Neural progenitor cell (in vitro differentiated cells): Measurements from ENCODE around the gene IQGAP1. TPM values are rescaled to one million over a fixed set of nuclear protein-coding genes. Genes with fewer than 3 reads are reported as not detected.

Experiments used
- DNase-seq: peaks from one replicate; pipeline ENCODE4 v3.0.0-alpha.2; 2016; ENCODE audit warnings: low spot score
- H2AFZ ChIP-seq: fragments of 200-600 bp; sonication (generic); replicated peaks from 2 replicates; pipeline ENCODE4 v1.6.1; 2016; ENCODE audit warnings: antibody characterized with exemption
- H3F3A ChIP-seq: fragments of 200-600 bp; sonication (generic); 2 replicates; pipeline ENCODE4 v1.6.1; 2016; ENCODE audit warnings: antibody characterized with exemption, low read depth
- H3K27ac ChIP-seq: fragments of 200-600 bp; sonication (generic); 2 replicates; pipeline ENCODE4 v1.5.1; 2016; ENCODE audit warnings: mild to moderate bottlenecking
- H3K27me3 ChIP-seq: fragments of 200-600 bp; sonication (generic); 2 replicates; pipeline ENCODE4 v1.6.1; 2016; ENCODE audit warnings: mild to moderate bottlenecking, moderate library complexity
- H3K36me3 ChIP-seq: fragments of 200-600 bp; sonication (generic); 2 replicates; pipeline ENCODE4 v1.5.1; 2016
- H3K4me1 ChIP-seq: fragments of 200-600 bp; sonication (generic); 2 replicates; pipeline ENCODE4 v1.6.1; 2016; ENCODE audit warnings: mixed run types
- H3K4me2 ChIP-seq: fragments of 200-600 bp; sonication (generic); 2 replicates; pipeline ENCODE4 v1.6.1; 2016
- H3K4me3 ChIP-seq: fragments of 200-600 bp; sonication (generic); 2 replicates; pipeline ENCODE4 v1.5.1; 2016
- H3K79me2 ChIP-seq: fragments of 200-600 bp; sonication (generic); 2 replicates; pipeline ENCODE4 v1.6.1; 2016; ENCODE audit warnings: low read depth
- H3K9ac ChIP-seq: fragments of 200-600 bp; sonication (generic); 2 replicates; pipeline ENCODE4 v1.6.1; 2016
- H3K9me3 ChIP-seq: fragments of 200-600 bp; sonication (generic); 2 replicates; pipeline ENCODE4 v1.5.1; 2016; ENCODE audit warnings: low read depth
- H4K20me1 ChIP-seq: fragments of 200-600 bp; sonication (generic); 2 replicates; pipeline ENCODE4 v1.6.1; 2016; ENCODE audit warnings: low read depth
- H3K27ac Mint-ChIP-seq: 3 replicates; pipeline ENCODE4 v1.8.0; 2021; ENCODE audit warnings: mixed read lengths
- H3K27me3 Mint-ChIP-seq: 2 replicates; pipeline ENCODE4 v1.8.0; 2022; ENCODE audit warnings: low read depth, mild to moderate bottlenecking, inconsistent platforms, moderate library complexity, mixed read lengths; ENCODE audit not compliant: insufficient read depth
- H3K36me3 Mint-ChIP-seq: 3 replicates; pipeline ENCODE4 v1.8.0; 2021; ENCODE audit warnings: mixed read lengths
- H3K4me1 Mint-ChIP-seq: 3 replicates; pipeline ENCODE4 v1.8.0; 2021; ENCODE audit warnings: mixed read lengths
- H3K4me3 Mint-ChIP-seq: 3 replicates; pipeline ENCODE4 v1.8.0; 2021; ENCODE audit warnings: mild to moderate bottlenecking, moderate library complexity, mixed read lengths
- H3K9me3 Mint-ChIP-seq: 3 replicates; pipeline ENCODE4 v1.8.0; 2020; ENCODE audit warnings: mixed read lengths
- EZH2 ChIP-seq: fragments of 200-600 bp; sonication (generic); IDR thresholded peaks from 2 replicates; pipeline ENCODE4 v1.6.1; 2017; ENCODE audit warnings: antibody characterized with exemption, mild to moderate bottlenecking, moderate library complexity
- EZH2phosphoT487 ChIP-seq: fragments of 200-600 bp; sonication (generic); IDR thresholded peaks from 2 replicates; pipeline ENCODE4 v1.6.1; 2017; ENCODE audit warnings: antibody characterized with exemption
- total RNA-seq: library from RNA; depleted of rRNA; stranded (reverse); fragments of >200 nt; gene quantifications from 2 replicates; pipeline ENCODE4 v1.2.3, GENCODE V29; 2015; ENCODE audit warnings: low replicate concordance
- TF ChIP-seq, protein P1 (sequence below): fragments of 200-600 bp; sonication (generic); IDR thresholded peaks from 2 replicates; pipeline ENCODE4 v1.5.1; 2017; ENCODE audit warnings: antibody characterized with exemption, mild to moderate bottlenecking

Gene IQGAP1
- total RNA-seq, 1 donor from 2014 or later, result 44.8 TPM

DNA sequence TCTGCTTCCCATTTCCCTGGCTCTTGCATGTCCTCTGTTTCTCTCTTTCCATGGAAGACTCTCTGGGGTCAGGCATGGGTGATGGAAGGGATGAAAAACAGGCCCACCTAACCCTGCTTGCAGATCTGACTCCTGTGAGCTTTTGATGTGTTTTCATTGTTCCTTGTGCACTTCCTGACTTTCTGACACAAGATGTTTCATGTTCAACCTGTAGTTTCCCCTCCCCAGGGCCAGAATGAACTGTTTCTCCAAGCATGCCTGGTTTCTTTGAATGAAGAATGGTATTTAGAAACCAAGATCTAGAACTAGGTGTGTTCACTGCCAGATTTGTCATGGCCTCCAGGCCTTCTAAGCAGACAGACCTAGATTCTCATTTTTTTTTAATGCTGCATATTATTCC, 105.6 kb downstream of the IQGAP1 start:
- Histone ChIP-seq H3K4me2 (no peak overlapping the region), H4K20me1 (no peaks in the 10 kb centered on the region), H3K4me1 (no peaks in the 10 kb centered on the region), H3K27ac (no peak overlapping the region), H3F3A (no peaks in the 10 kb centered on the region), H3K79me2 (no peaks in the 10 kb centered on the region), H3K36me3 (no peaks in the 10 kb centered on the region), H3K9me3 (no peaks in the 10 kb centered on the region), H3K27me3 (no peaks in the 10 kb centered on the region), H3K9ac (no peak overlapping the region), H3K4me3 (no peak overlapping the region), H2AFZ (no peak overlapping the region)
- H3K36me3 Mint-ChIP-seq, result peaks cover 28% of the 10 kb centered on the region
- no peaks in the 10 kb centered on the region for H3K9me3 Mint-ChIP-seq
- H3K4me1 Mint-ChIP-seq, result no peaks in the 10 kb centered on the region
- no peaks in the 10 kb centered on the region for H3K27me3 Mint-ChIP-seq
- no peak overlapping the region for H3K27ac Mint-ChIP-seq
- no peak for TF ChIP-seq EZH2
- no peak for TF ChIP-seq EZH2phosphoT487
- TF ChIP-seq, protein P1, sequence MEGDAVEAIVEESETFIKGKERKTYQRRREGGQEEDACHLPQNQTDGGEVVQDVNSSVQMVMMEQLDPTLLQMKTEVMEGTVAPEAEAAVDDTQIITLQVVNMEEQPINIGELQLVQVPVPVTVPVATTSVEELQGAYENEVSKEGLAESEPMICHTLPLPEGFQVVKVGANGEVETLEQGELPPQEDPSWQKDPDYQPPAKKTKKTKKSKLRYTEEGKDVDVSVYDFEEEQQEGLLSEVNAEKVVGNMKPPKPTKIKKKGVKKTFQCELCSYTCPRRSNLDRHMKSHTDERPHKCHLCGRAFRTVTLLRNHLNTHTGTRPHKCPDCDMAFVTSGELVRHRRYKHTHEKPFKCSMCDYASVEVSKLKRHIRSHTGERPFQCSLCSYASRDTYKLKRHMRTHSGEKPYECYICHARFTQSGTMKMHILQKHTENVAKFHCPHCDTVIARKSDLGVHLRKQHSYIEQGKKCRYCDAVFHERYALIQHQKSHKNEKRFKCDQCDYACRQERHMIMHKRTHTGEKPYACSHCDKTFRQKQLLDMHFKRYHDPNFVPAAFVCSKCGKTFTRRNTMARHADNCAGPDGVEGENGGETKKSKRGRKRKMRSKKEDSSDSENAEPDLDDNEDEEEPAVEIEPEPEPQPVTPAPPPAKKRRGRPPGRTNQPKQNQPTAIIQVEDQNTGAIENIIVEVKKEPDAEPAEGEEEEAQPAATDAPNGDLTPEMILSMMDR, result no peak
- no peak overlapping the region for H3K4me3 Mint-ChIP-seq
- DNase-seq, result no peak

DNA sequence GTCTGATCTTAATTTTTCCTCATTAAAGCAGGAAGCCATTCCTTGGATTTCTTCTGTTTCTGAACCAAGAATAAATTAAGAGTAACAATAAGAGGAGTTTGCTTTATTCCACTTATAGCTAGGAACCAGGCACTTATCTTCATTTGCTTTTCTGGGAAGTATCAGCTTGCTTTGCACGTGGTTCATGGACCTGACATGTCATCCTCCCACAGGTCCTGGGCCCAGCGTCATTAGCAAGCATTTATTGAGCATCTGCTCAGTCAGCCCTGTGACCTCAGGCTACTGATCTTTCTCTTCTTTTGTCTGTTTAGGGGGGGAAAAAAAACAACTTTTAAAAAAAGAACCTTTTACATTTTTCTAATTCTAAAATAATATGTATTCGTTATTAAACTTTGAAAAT, 107.0 kb downstream of the IQGAP1 start:
- H4K20me1 ChIP-seq, result no peaks in the 10 kb centered on the region
- H3K79me2 ChIP-seq, result no peaks in the 10 kb centered on the region
- Mint-ChIP-seq H3K36me3 (peaks cover 32% of the 10 kb centered on the region), H3K27ac (no peak overlapping the region), H3K4me3 (no peak overlapping the region), H3K27me3 (no peaks in the 10 kb centered on the region), H3K9me3 (no peaks in the 10 kb centered on the region), H3K4me1 (no peaks in the 10 kb centered on the region)
- no peaks in the 10 kb centered on the region for H3K36me3 ChIP-seq
- TF ChIP-seq EZH2phosphoT487, result no peak
- TF ChIP-seq, protein P1, result no peak
- no peak for TF ChIP-seq EZH2
- H3K4me2 ChIP-seq, result no peak overlapping the region
- no peaks in the 10 kb centered on the region for H3F3A ChIP-seq
- no peak overlapping the region for H3K27ac ChIP-seq
- H2AFZ ChIP-seq, result no peak overlapping the region
- H3K27me3 ChIP-seq, result no peaks in the 10 kb centered on the region
- no peak overlapping the region for H3K9ac ChIP-seq
- no peak for DNase-seq
- no peak overlapping the region for H3K4me3 ChIP-seq
- no peaks in the 10 kb centered on the region for H3K4me1 ChIP-seq
- H3K9me3 ChIP-seq, result no peaks in the 10 kb centered on the region

DNA sequence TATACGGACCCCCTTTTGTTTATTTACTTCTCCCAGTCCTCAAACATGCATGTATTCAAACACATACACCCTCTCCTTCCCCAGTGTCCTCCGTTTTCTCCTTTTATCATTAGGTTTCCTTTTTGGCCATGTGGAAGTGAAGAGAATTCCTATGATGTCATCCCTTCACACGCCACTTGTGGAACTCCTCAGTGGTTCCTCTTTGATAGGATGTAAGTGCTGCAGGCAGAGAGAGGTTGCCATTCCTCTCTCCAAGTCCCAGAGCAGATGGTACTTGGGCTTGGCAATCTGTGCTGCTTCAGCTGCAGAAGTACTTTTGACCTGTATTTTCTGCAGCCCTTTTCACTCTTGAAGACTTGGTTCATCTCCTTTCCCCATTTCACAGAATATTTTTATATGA, 108.7 kb downstream of the IQGAP1 start:
- no peak for TF ChIP-seq EZH2phosphoT487
- Histone ChIP-seq H3K4me1 (no peaks in the 10 kb centered on the region), H3F3A (no peaks in the 10 kb centered on the region), H3K9ac (no peak overlapping the region), H2AFZ (no peak overlapping the region), H3K36me3 (no peaks in the 10 kb centered on the region), H3K4me2 (no peak overlapping the region), H3K4me3 (no peak overlapping the region), H4K20me1 (no peaks in the 10 kb centered on the region), H3K27me3 (no peaks in the 10 kb centered on the region), H3K9me3 (no peaks in the 10 kb centered on the region), H3K79me2 (no peaks in the 10 kb centered on the region), H3K27ac (no peak overlapping the region)
- Mint-ChIP-seq H3K4me1 (no peaks in the 10 kb centered on the region), H3K9me3 (no peaks in the 10 kb centered on the region), H3K4me3 (no peak overlapping the region), H3K36me3 (peaks cover 28% of the 10 kb centered on the region), H3K27ac (no peak overlapping the region), H3K27me3 (no peaks in the 10 kb centered on the region)
- no peak for DNase-seq

DNA sequence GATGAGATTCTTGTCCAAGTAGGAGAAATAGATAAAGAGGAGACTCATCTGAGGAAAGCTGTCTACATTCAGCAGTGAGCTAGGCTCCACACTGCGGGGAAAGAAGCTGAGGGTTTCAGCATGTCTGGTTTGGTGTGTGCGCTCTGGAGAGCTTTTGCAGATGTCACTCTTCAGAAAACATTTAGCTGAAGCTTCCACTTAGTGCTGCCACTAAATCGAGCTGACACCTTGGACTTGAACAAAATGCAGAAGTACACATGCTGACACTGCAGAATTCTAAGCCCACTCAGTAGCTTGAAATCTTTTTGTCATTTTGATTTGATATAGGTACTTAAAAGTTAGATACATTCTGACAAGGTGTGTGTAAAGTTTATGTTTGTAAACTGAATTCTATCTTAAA, 109.3 kb downstream of the IQGAP1 start:
- Histone ChIP-seq H2AFZ (no peak overlapping the region), H3F3A (no peaks in the 10 kb centered on the region), H3K4me1 (no peaks in the 10 kb centered on the region), H4K20me1 (no peaks in the 10 kb centered on the region), H3K36me3 (no peaks in the 10 kb centered on the region), H3K4me2 (no peak overlapping the region), H3K9ac (no peak overlapping the region), H3K27me3 (no peaks in the 10 kb centered on the region), H3K4me3 (no peak overlapping the region), H3K9me3 (no peaks in the 10 kb centered on the region), H3K79me2 (no peaks in the 10 kb centered on the region), H3K27ac (no peak overlapping the region)
- Mint-ChIP-seq H3K27ac (no peak overlapping the region), H3K9me3 (no peaks in the 10 kb centered on the region), H3K4me1 (no peaks in the 10 kb centered on the region), H3K4me3 (no peak overlapping the region), H3K36me3 (peaks cover 30% of the 10 kb centered on the region), H3K27me3 (no peaks in the 10 kb centered on the region)
- no peak for TF ChIP-seq EZH2
- no peak for TF ChIP-seq EZH2phosphoT487
- TF ChIP-seq, protein P1, result no peak
- DNase-seq, result no peak
